Transverse colon (tissue), 4 donors: ENCODE results near the gene RRAD. TPM values are rescaled to one million over a fixed set of nuclear protein-coding genes. Genes with fewer than 3 reads are reported as not detected.
A peak's percentile ranks its signal among the peaks of the same experiment; 100 is the strongest.

ENCODE experiments used
- DNase-seq: peaks from one replicate; pipeline ENCODE4 v3.0.0-alpha.2; 2019
- H3K27ac ChIP-seq, 4 donors: fragments of 200-600 bp; sonication (generic); 2 replicates each; pipeline ENCODE4 v1.5.1; 2016 to 2018; ENCODE audit warnings: inconsistent platforms in 4 of 4
- H3K27me3 ChIP-seq: fragments of 200-600 bp; sonication (generic); 2 replicates; pipeline ENCODE4 v1.5.1; 2017; ENCODE audit warnings: inconsistent platforms
- H3K36me3 ChIP-seq, 4 donors: fragments of 200-600 bp; sonication (generic); 2 replicates each; pipeline ENCODE4 v1.5.1; 2017 to 2019; ENCODE audit warnings: inconsistent platforms in 4 of 4
- H3K4me1 ChIP-seq, 4 donors: fragments of 200-600 bp; sonication (generic); 2 replicates each; pipeline ENCODE4 v1.5.1; 2017 to 2020; ENCODE audit warnings: inconsistent platforms in 4 of 4
- H3K4me3 ChIP-seq, 4 donors: fragments of 200-600 bp; sonication (generic); 1 replicate in 1 of 4; 2 replicates in 3 of 4; pipeline versions ENCODE4 v1.5.1 to v1.6.1; 2017 to 2019; ENCODE audit warnings: inconsistent platforms in 4 of 4
- H3K9me3 ChIP-seq, 2 donors: fragments of 200-600 bp; sonication (generic); 2 replicates each; pipeline ENCODE4 v1.5.1; 2017 to 2019; ENCODE audit warnings: inconsistent platforms in 2 of 2
- CTCF ChIP-seq, 5 experiments: fragments of 200-600 bp in 3 of 5; fragments of 450-650 bp in 2 of 5; sonication (generic) in 3 of 5; IDR thresholded peaks; 1 replicate in 2 of 5; 2 replicates in 3 of 5; pipeline ENCODE4 v1.5.1; 2016 to 2017; ENCODE audit warnings: antibody characterized with exemption in 5 of 5, inconsistent platforms in 3 of 5, mild to moderate bottlenecking in 2 of 5, moderate library complexity in 1 of 5
- EP300 ChIP-seq: sonication (generic); formaldehyde crosslinking; IDR thresholded peaks from one replicate; pipeline ENCODE4 v1.6.1; 2017; ENCODE audit warnings: antibody characterized with exemption, low read depth
- POLR2A ChIP-seq: fragments of 450-650 bp; IDR thresholded peaks from one replicate; pipeline ENCODE4 v1.6.1; 2016; ENCODE audit warnings: antibody characterized with exemption, mild to moderate bottlenecking, moderate library complexity
- POLR2AphosphoS5 ChIP-seq, 3 donors: sonication (generic); formaldehyde crosslinking; IDR thresholded peaks; one replicate each; pipeline ENCODE4 v1.6.1; 2016; ENCODE audit warnings: antibody characterized with exemption in 3 of 3
- WGBS, 2 donors: methylation state at CpG; one replicate each; pipeline ENCODE4 v1.1.5; 2018; ENCODE audit warnings: low coverage in 1 of 2; 5-methylcytosine and 5-hydroxymethylcytosine counted together
- in situ Hi-C, 4 donors: fragments of 200-750 bp; cut with MboI; loops; one replicate each; pipeline versions ENCODE4 v1.15.0 to v1.15.1; 2017; ENCODE audit warnings: low sequenced_read_pairs in 3 of 4, low pct_ligation_motif_present in 1 of 4, low pct_unique_long_range_greater_than_20kb in 1 of 4
- intact Hi-C: fragments of 100-400 bp; cut with DNase I; formaldehyde crosslinking; loops from one replicate; pipeline ENCODE4 v1.15.1; 2023; ENCODE audit warnings: low total_unique reads
- total RNA-seq, 4 donors: library from RNA; depleted of rRNA; stranded (reverse); fragments of >200 nt; gene quantifications; one replicate each; pipeline ENCODE4 v1.1.0, GENCODE V29; 2016

RRAD gene
- total RNA-seq, 4 donors from 2014 or later: 3.5 to 15.3 (median 4.2) TPM; not detected in 1

- 81 to 92% methylated on average over 2 to 10 of the region's 10 CpGs for WGBS, 2 donors
- no peaks in the 10 kb centered on the region for H3K9me3 ChIP-seq
- in situ Hi-C loops (loop anchor here in 2 of 4 donors (25.0 kb wide), 2 partner anchors 191 to 416 kb away; partner anchors contain the start of genes B3GNT9 (in 1 of the 2), FBXL8 (in 1 of the 2), HSF4 (in 1 of the 2) and NOL3 (in 1 of the 2)), intact Hi-C loops (no loop called here)
- no peaks in the 10 kb centered on the region for H3K4me1 ChIP-seq
- H3K36me3 ChIP-seq: no peaks in the 10 kb centered on the region
- no peak for TF ChIP-seq POLR2AphosphoS5 (IDR thresholded peaks at IDR 0.05)
- no peak for TF ChIP-seq CTCF (IDR thresholded peaks at IDR 0.05)
- TF ChIP-seq POLR2A: no peak
- no peak for TF ChIP-seq EP300
- no peak overlapping the region for H3K27ac ChIP-seq
- H3K27me3 ChIP-seq: no peaks in the 10 kb centered on the region
- H3K4me3 ChIP-seq: no peak overlapping the region
- no peak for DNase-seq
Observed at GRCh38 chr16:66970775-66971720, 45.7 kb upstream of the RRAD start.

DNA sequence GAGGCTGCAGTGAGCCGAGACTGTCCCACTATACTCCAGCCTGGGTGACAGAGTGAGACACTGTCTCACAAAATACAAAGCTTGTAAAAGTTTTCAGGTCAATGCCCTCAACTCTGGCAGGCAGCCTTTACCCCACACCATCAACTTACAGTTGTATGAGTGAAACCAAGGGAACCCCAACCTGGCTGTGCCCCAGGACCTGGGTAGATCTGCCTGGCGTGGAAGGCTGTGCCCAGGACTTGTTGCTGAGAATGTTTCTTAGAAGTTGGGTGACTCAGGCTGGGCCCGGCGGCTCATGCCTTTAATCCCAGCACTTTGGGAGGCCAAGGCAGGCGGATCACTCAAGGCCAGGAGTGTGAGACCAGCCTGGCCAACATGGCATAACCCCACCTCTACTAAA, 43.5 kb upstream of the RRAD start:
- H3K4me1 ChIP-seq: no peaks in the 10 kb centered on the region
- no peak overlapping the region for H3K27ac ChIP-seq
- no peaks in the 10 kb centered on the region for H3K36me3 ChIP-seq
- WGBS, 2 donors: 90% methylated on average over 5 of the region's 5 CpGs; no CpG with 5 or more reads in 1 of the 2 donors
- intact Hi-C loops: no loop called here
- in situ Hi-C loops: loop anchor here in 2 of 4 donors (25.0 kb wide), 2 partner anchors 193 to 418 kb away; partner anchors contain the start of genes B3GNT9 (in 1 of the 2), FBXL8 (in 1 of the 2), HSF4 (in 1 of the 2) and NOL3 (in 1 of the 2)
- no peaks in the 10 kb centered on the region for H3K27me3 ChIP-seq
- H3K4me3 ChIP-seq: no peak overlapping the region
- TF ChIP-seq CTCF (IDR thresholded peaks at IDR 0.05) (no peak), POLR2A (no peak), EP300 (no peak), POLR2AphosphoS5 (IDR thresholded peaks at IDR 0.05) (no peak)
- no peaks in the 10 kb centered on the region for H3K9me3 ChIP-seq
- DNase-seq: no peak

DNA sequence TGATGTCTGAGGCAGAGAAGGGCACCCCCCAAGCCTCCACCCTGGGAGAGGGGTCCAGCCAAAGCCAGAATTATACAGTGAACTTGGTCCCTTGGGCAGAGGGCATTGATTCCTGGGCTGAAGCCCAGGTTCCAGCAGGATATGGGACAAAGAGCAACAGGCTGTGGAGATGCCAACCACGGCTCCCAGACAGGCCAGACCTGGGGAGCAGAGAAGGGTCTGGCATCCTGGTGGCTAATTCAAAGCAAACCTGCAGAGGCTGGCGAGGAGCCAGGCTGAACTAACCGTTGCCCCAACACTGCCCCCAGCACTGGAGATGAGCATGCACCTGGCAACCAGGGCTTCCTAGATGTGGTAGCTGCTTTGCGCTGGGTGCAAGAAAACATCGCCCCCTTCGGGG, 38.7 kb upstream of the RRAD start:
- Histone ChIP-seq H3K27ac (no peak overlapping the region), H3K4me3 (no peak overlapping the region), H3K4me1 (peaks cover 0 to 30% (median 22%) of the 10 kb centered on the region in 4 donors), H3K36me3 (no peaks in the 10 kb centered on the region), H3K9me3 (no peaks in the 10 kb centered on the region), H3K27me3 (no peaks in the 10 kb centered on the region)
- in situ Hi-C loops (loop anchor here in 2 of 4 donors (25.0 kb wide), 2 partner anchors 198 to 423 kb away; partner anchors contain the start of genes B3GNT9 (in 1 of the 2), FBXL8 (in 1 of the 2), HSF4 (in 1 of the 2) and NOL3 (in 1 of the 2)), intact Hi-C loops (no loop called here)
- WGBS, 2 donors: 72% methylated on average over 6 of the region's 6 CpGs; no CpG with 5 or more reads in 1 of the 2 donors
- TF ChIP-seq POLR2A: no peak
- TF ChIP-seq POLR2AphosphoS5 (IDR thresholded peaks at IDR 0.05): no peak
- TF ChIP-seq CTCF (IDR thresholded peaks at IDR 0.05): no peak
- no peak for TF ChIP-seq EP300
- DNase-seq: no peak

- WGBS, 2 donors: 24% methylated on average over 3 to 5 of the region's 5 CpGs
- peak; percentile 89 for DNase-seq
- intact Hi-C loops (no loop called here), in situ Hi-C loops (loop anchor here in 2 of 4 donors (25.0 kb wide), 2 partner anchors 200 to 425 kb away; partner anchors contain the start of genes B3GNT9 (in 1 of the 2), FBXL8 (in 1 of the 2), HSF4 (in 1 of the 2) and NOL3 (in 1 of the 2))
- Histone ChIP-seq H3K27ac (peak overlapping the region; percentile 81 to 88 (median 82)), H3K4me3 (peak overlapping the region in 3 of 4 donors; percentile 25 to 45 (median 33)), H3K27me3 (no peaks in the 10 kb centered on the region), H3K4me1 (peaks cover 0 to 46% (median 26%) of the 10 kb centered on the region in 4 donors), H3K9me3 (no peaks in the 10 kb centered on the region), H3K36me3 (no peaks in the 10 kb centered on the region)
- TF ChIP-seq EP300 (no peak), CTCF (IDR thresholded peaks at IDR 0.05) (no peak), POLR2A (peak; percentile 16), POLR2AphosphoS5 (IDR thresholded peaks at IDR 0.05) (peak in 2 of 3 donors; percentile 29 to 63)
Observed at GRCh38 chr16:66961914-66962313, 36.6 kb upstream of the RRAD start.
